NT2/D1 (cell line): ENCODE results near the gene YIF1A.

Experiments used
- SUZ12 ChIP-seq: IDR thresholded peaks from 2 replicates; pipeline ENCODE4 v1.6.1; 2011; ENCODE audit not compliant: insufficient read length, insufficient read depth; ENCODE audit errors: extremely low read depth
- YY1 ChIP-seq: IDR thresholded peaks from 2 replicates; pipeline ENCODE4 v1.6.1; 2011; ENCODE audit not compliant: insufficient read length, insufficient read depth

GRCh38 chr11:66247801-66248200 lies 41.1 kb downstream of the YIF1A start:
- TF ChIP-seq YY1 (no peak), SUZ12 (no peak)
